ENCODE results near the gene DDX39A.
"Not testable (repeated sequence)": the region's sequence is repeated elsewhere in the genome, so short reads cannot be mapped to it uniquely, and the experiment has no call there.

DDX39A gene

GRCh38 chr19:14368011-14368513 is 51.1 kb downstream of the DDX39A start:
- no peak overlapping the region for H3K4me3 ChIP-seq (ENCODE audit: low read depth, low read length)
- H3K9ac ChIP-seq, result no peak overlapping the region
- TF ChIP-seq, protein P1, sequence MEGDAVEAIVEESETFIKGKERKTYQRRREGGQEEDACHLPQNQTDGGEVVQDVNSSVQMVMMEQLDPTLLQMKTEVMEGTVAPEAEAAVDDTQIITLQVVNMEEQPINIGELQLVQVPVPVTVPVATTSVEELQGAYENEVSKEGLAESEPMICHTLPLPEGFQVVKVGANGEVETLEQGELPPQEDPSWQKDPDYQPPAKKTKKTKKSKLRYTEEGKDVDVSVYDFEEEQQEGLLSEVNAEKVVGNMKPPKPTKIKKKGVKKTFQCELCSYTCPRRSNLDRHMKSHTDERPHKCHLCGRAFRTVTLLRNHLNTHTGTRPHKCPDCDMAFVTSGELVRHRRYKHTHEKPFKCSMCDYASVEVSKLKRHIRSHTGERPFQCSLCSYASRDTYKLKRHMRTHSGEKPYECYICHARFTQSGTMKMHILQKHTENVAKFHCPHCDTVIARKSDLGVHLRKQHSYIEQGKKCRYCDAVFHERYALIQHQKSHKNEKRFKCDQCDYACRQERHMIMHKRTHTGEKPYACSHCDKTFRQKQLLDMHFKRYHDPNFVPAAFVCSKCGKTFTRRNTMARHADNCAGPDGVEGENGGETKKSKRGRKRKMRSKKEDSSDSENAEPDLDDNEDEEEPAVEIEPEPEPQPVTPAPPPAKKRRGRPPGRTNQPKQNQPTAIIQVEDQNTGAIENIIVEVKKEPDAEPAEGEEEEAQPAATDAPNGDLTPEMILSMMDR (IDR thresholded peaks at IDR 0.05), result no peak
- no peaks in the 10 kb centered on the region for H3K27me3 ChIP-seq (ENCODE audit: control insufficient read depth, insufficient read depth, low read length)
- no peaks in the 10 kb centered on the region for H3K9me3 ChIP-seq (ENCODE audit: control insufficient read depth, low read length)
- H3K36me3 ChIP-seq (ENCODE audit: control insufficient read depth, insufficient read depth, low read length), result no peaks in the 10 kb centered on the region
- H3K4me1 ChIP-seq, result peaks cover 6% of the 10 kb centered on the region
- H2AFZ ChIP-seq, result no peak overlapping the region
- no peaks in the 10 kb centered on the region for H3K79me2 ChIP-seq
- H3K4me2 ChIP-seq (ENCODE audit: low read length), result no peak overlapping the region
- H3K27ac ChIP-seq, result peak overlapping the region; percentile 24

GRCh38 chr19:14367016-14367415 is 52.1 kb downstream of the DDX39A start:
- TF ChIP-seq, protein P1 (IDR thresholded peaks at IDR 0.05), result no peak
- no peak overlapping the region for H3K27ac ChIP-seq
- no peaks in the 10 kb centered on the region for H3K27me3 ChIP-seq (ENCODE audit: control insufficient read depth, insufficient read depth, low read length)
- H3K9me3 ChIP-seq (ENCODE audit: control insufficient read depth, low read length), result no peaks in the 10 kb centered on the region
- no peaks in the 10 kb centered on the region for H3K36me3 ChIP-seq (ENCODE audit: control insufficient read depth, insufficient read depth, low read length)
- peak overlapping the region; percentile 60 for H3K4me2 ChIP-seq (ENCODE audit: low read length)
- peak overlapping the region; percentile 12 for H3K4me3 ChIP-seq (ENCODE audit: low read depth, low read length)
- no peak overlapping the region for H3K9ac ChIP-seq
- no peak overlapping the region for H2AFZ ChIP-seq
- H3K79me2 ChIP-seq, result no peaks in the 10 kb centered on the region
- H3K4me1 ChIP-seq, result peaks cover 4% of the 10 kb centered on the region

DNA sequence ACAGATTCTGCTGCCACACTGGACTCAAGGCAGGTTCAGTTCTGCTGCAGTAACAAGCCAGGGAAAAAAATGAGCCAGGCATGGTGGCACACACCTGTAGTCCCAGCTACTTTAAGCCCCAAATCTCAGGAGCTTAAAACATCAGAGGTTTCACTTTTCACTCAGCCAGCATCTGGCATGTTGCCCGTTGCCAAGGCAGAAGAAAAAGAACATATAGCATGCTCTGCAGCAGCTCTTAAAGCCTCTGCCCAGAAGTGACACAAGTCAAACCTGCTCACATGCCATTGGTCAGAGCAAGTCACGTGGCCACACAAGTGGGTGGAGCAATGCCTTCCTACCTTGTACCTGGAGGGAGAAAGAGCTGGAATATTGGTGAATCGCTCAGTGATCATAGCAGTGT is 52.6 kb downstream of the DDX39A start:
- H2AFZ ChIP-seq, result no peak overlapping the region
- H3K36me3 ChIP-seq (ENCODE audit: control insufficient read depth, insufficient read depth, low read length), result no peaks in the 10 kb centered on the region
- peak overlapping the region; percentile 60 for H3K4me2 ChIP-seq (ENCODE audit: low read length)
- no peak overlapping the region for H3K27ac ChIP-seq
- no peaks in the 10 kb centered on the region for H3K9me3 ChIP-seq (ENCODE audit: control insufficient read depth, low read length)
- H3K4me3 ChIP-seq (ENCODE audit: low read depth, low read length), result peak overlapping the region; percentile 12
- no peaks in the 10 kb centered on the region for H3K27me3 ChIP-seq (ENCODE audit: control insufficient read depth, insufficient read depth, low read length)
- TF ChIP-seq, protein P1 (IDR thresholded peaks at IDR 0.05), result no peak
- no peaks in the 10 kb centered on the region for H3K79me2 ChIP-seq
- H3K9ac ChIP-seq, result no peak overlapping the region
- peaks cover 4% of the 10 kb centered on the region for H3K4me1 ChIP-seq

DNA sequence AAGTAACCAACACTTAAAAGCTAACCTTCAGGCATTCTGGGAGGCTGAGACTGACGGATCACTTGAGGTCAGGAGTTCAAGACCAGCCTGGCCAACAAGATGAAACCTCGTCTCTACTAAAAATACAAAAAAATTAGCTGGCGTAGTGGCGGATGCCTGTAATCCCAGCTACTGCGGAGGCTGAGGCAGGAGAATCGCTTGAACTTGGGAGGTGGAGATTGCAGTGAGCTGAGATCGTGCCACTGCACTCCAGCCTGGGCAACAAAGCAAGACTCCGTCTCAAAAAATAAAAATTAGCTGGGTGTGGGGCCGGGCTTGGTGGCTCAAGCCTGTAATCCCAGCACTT is 55.1 kb downstream of the DDX39A start:
- not testable (repeated sequence) for H3K4me1 ChIP-seq; H3K36me3 ChIP-seq (ENCODE audit: control insufficient read depth, insufficient read depth, low read length); H3K27me3 ChIP-seq (ENCODE audit: control insufficient read depth, insufficient read depth, low read length); H3K79me2 ChIP-seq; H3K9ac ChIP-seq; H3K27ac ChIP-seq; H3K9me3 ChIP-seq (ENCODE audit: control insufficient read depth, low read length)
- H2AFZ ChIP-seq, result peak overlapping the region; percentile 77
- H3K4me2 ChIP-seq (ENCODE audit: low read length), result peak overlapping the region; percentile 60
- H3K4me3 ChIP-seq (ENCODE audit: low read depth, low read length), result peak overlapping the region; percentile 29

- Histone ChIP-seq H3K4me2 (ENCODE audit: low read length) (peak overlapping the region; percentile 60), H3K27me3 (ENCODE audit: control insufficient read depth, insufficient read depth, low read length) (no peaks in the 10 kb centered on the region), H3K27ac (peak overlapping the region; percentile 24), H3K79me2 (no peaks in the 10 kb centered on the region), H3K4me3 (ENCODE audit: low read depth, low read length) (peak overlapping the region; percentile 29), H3K36me3 (ENCODE audit: control insufficient read depth, insufficient read depth, low read length) (no peaks in the 10 kb centered on the region), H3K9ac (no peak overlapping the region), H3K9me3 (ENCODE audit: control insufficient read depth, low read length) (no peaks in the 10 kb centered on the region), H2AFZ (peak overlapping the region; percentile 77), H3K4me1 (peaks cover 4% of the 10 kb centered on the region)
- TF ChIP-seq, protein P1 (IDR thresholded peaks at IDR 0.05), result no peak
These were observed 55.7 kb downstream of the DDX39A start for GRCh38 chr19:14363183-14364097.

All from parathyroid adenoma (tissue), 2 donors.